ENCODE data around the gene SFRP2. TPM values are rescaled to one million over a fixed set of nuclear protein-coding genes. Genes with fewer than 3 reads are reported as not detected.

Gene SFRP2
- total and polyA plus RNA-seq, 10 of the 15 experiments (the other 5 are each of a cell fraction or from before 2014, with no cell fraction given): 0.11 to 0.33 (median 0.16) TPM; not detected in 7

DNA sequence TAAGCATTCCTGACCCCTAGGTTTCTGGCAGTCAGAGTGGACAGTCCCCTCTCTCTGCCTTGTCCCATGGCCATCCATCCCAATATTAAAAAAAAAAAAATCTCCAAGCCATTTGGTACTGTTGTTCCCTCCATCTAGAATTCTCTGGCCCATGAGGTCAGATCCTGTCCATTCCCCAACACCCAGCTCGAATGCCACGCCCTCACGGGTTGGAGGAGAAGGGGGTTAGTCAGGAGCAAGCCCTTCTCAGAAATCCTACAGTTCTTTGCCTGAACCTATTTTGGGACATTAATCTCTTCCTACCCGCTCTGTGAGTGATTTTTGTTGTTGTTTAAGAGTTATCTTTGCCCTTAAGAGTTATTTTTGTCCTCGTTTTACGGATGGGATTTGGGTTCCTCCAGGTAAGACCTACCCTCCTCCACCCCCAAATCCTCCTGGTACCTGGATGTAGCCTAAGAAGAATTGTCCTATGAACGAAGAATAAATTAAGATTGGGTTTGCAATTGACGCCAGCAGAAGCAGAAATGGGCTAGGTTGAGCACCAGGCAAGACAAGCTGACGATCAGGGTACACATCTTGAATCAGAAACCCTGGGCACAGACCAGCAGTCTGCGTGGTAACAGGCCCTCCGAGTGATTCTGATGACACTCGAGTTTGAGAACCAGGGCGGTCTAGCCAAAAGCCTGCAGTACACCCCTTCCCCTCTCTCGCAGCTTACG, 30.0 kb downstream of the SFRP2 start:
- Histone ChIP-seq H3K36me3 (ENCODE audit: control insufficient read depth in 2 of 2, insufficient read depth in 2 of 2, low read length in 1 of 2) (no peaks in the 10 kb centered on the region), H3K27ac (ENCODE audit: control insufficient read depth, insufficient read depth) (no peak overlapping the region), H3K9me3 (replicated peaks; ENCODE audit: control insufficient read depth, insufficient read depth, low read length) (no peaks in the 10 kb centered on the region; the same call in 2 of the 3 replicates), H3K4me2 (ENCODE audit: control insufficient read depth, insufficient read depth) (no peak overlapping the region), H3K27me3 (replicated peaks in 1 of 2; ENCODE audit: control insufficient read depth in 2 of 2, insufficient read depth in 2 of 2, low read length in 1 of 2) (peaks cover 4 to 10% of the 10 kb centered on the region in 2 experiments), H3K4me3 (no peak overlapping the region), H4K20me1 (ENCODE audit: control insufficient read depth, insufficient read depth) (no peaks in the 10 kb centered on the region), H3K79me2 (ENCODE audit: control insufficient read depth, insufficient read depth, low read length) (no peaks in the 10 kb centered on the region), H2AFZ (ENCODE audit: control insufficient read depth, low read depth, low read length) (no peak overlapping the region), H3K9ac (ENCODE audit: control insufficient read depth, insufficient read depth, low read length) (no peak overlapping the region), H3K4me1 (ENCODE audit: control insufficient read depth, insufficient read depth, low read length) (no peaks in the 10 kb centered on the region)
- DNase-seq (ENCODE audit: low read depth, low spot score) (no peak), FAIRE-seq (no peak), ATAC-seq (no peak)
- 30% methylated on average over 15 of the region's 15 CpGs for WGBS (ENCODE audit: insufficient coverage, insufficient replicate concordance, low lambda C conversion rate, missing lambda C conversion rate)
- POLR2A ChIA-PET: no interaction called here
- TF ChIP-seq RUNX3 (IDR thresholded peaks at IDR 0.05; ENCODE audit: low read length) (no peak), ZSCAN29 (IDR thresholded peaks at IDR 0.05) (no peak), MTA3 (IDR thresholded peaks at IDR 0.05; ENCODE audit: borderline replicate concordance, low read length) (no peak), SPI1 (IDR thresholded peaks at IDR 0.05; ENCODE audit: borderline replicate concordance, insufficient read depth, low read depth, low read length) (no peak), FOXM1 (IDR thresholded peaks at IDR 0.05; ENCODE audit: low read depth, low read length) (no peak), PAX8 (IDR thresholded peaks at IDR 0.05) (no peak), CEBPB (IDR thresholded peaks at IDR 0.05; ENCODE audit: borderline replicate concordance in 1 of 2, low read depth in 2 of 2, low read length in 2 of 2) (no peak), TCF3 (IDR thresholded peaks at IDR 0.05; ENCODE audit: borderline replicate concordance, insufficient read depth, low read depth, low read length) (no peak)
- CTCF ChIA-PET: interaction anchor here (1.1 kb wide), 1 partner anchor 9 kb away, joined by 3 read pairs; no protein-coding TSS in a partner anchor
- no TSS peak for BruUV-seq (replicated peaks)
- SMC1A ChIA-PET (ENCODE audit: uncharacterized antibody, unreplicated experiment): no interaction called here
- in situ Hi-C loops (cut with MboI): no loop called here
- intact Hi-C loops (cut with micrococcal nuclease; ENCODE audit: unreplicated experiment): no loop called here
- RAD21 ChIA-PET (ENCODE audit: unreplicated experiment): no interaction called here
